MCF 10A (cell line): ENCODE data around the gene HMGB1. TPM values are rescaled to one million over a fixed set of nuclear protein-coding genes. Genes with fewer than 3 reads are reported as not detected.

Source experiments
- BruUV-seq: library from RNA; stranded (reverse); fragments of 400-500 nt; replicated peaks from 2 replicates; lab custom pipeline; 2021; lab: Mats Ljungman, UMichigan
- CTCF ChIA-PET: fragments of 300-600 bp; sonication (Branson Sonifier 250); formaldehyde crosslinking; extraction: SDS; loops from one replicate; lab custom pipeline; 2021; ENCODE audit warnings: antibody characterized with exemption, inconsistent platforms; lab: Yijun Ruan, JAX
- POLR2A ChIA-PET: fragments of 300-600, 350-650 bp; sonication (Branson Sonifier 250); formaldehyde crosslinking; extraction: SDS; loops from one replicate; lab custom pipeline; 2020; ENCODE audit warnings: antibody characterized with exemption, inconsistent platforms; lab: Yijun Ruan, JAX
- DNase-seq: peaks from one replicate; pipeline ENCODE4 v3.0.0-alpha.2; 2018; ENCODE audit not compliant: unreplicated experiment
- H3K27ac Mint-ChIP-seq: one replicate; pipeline ENCODE4 v1.8.0; 2022; ENCODE audit warnings: mild to moderate bottlenecking, low read depth, mixed read lengths; ENCODE audit not compliant: unreplicated experiment
- H3K27me3 Mint-ChIP-seq: one replicate; pipeline ENCODE4 v1.8.0; 2022; ENCODE audit warnings: mixed read lengths; ENCODE audit not compliant: insufficient read depth, unreplicated experiment
- H3K36me3 Mint-ChIP-seq: one replicate; pipeline ENCODE4 v1.8.0; 2022; ENCODE audit warnings: mild to moderate bottlenecking, moderate library complexity, mixed read lengths; ENCODE audit not compliant: insufficient read depth, unreplicated experiment
- H3K4me1 Mint-ChIP-seq: one replicate; pipeline ENCODE4 v1.8.0; 2022; ENCODE audit warnings: mixed read lengths; ENCODE audit not compliant: insufficient read depth, unreplicated experiment
- H3K4me3 Mint-ChIP-seq: one replicate; pipeline ENCODE4 v1.8.0; 2022; ENCODE audit warnings: mild to moderate bottlenecking, moderate library complexity, mixed read lengths; ENCODE audit not compliant: unreplicated experiment
- H3K9me3 Mint-ChIP-seq: one replicate; pipeline ENCODE4 v1.8.0; 2022; ENCODE audit warnings: mixed read lengths; ENCODE audit not compliant: unreplicated experiment
- CTCF ChIP-seq: fragments of 200-600 bp; IDR thresholded peaks from one replicate; pipeline ENCODE4 v1.8.0; 2022; ENCODE audit warnings: antibody characterized with exemption, mild to moderate bottlenecking; ENCODE audit not compliant: unreplicated experiment
- intact Hi-C: fragments of 100-400 bp; cut with micrococcal nuclease; formaldehyde crosslinking; loops from 2 replicates; pipeline ENCODE4 v1.14.1; 2022
- total RNA-seq: library from RNA; stranded (reverse); gene quantifications from 2 replicates; pipeline ENCODE4 v1.2.3, GENCODE V29; 2022

HMGB1 gene
- total RNA-seq, 1 experiment from 2014 or later, result 302 TPM

- no peak for TF ChIP-seq CTCF
- POLR2A ChIA-PET, result interaction anchor here (1.9 kb wide), 1 partner anchor 22 kb away, joined by 4 read pairs; no protein-coding TSS in a partner anchor
- BruUV-seq, result no TSS peak
- no peaks in the 10 kb centered on the region for H3K9me3 Mint-ChIP-seq
- intact Hi-C loops, result no loop called here
- H3K36me3 Mint-ChIP-seq, result no peaks in the 10 kb centered on the region
- no peak overlapping the region for H3K4me3 Mint-ChIP-seq
- DNase-seq, result no peak
- H3K27me3 Mint-ChIP-seq, result no peaks in the 10 kb centered on the region
- CTCF ChIA-PET, result interaction anchor here (0.5 to 0.7 kb wide), 2 partner anchors 20 to 50 kb away, joined by 3 to 4 read pairs; no protein-coding TSS in a partner anchor
- H3K27ac Mint-ChIP-seq, result no peak overlapping the region
- H3K4me1 Mint-ChIP-seq, result no peaks in the 10 kb centered on the region
Measured at GRCh38 chr13:30486230-30487074, 20.7 kb upstream of the HMGB1 start.

DNA sequence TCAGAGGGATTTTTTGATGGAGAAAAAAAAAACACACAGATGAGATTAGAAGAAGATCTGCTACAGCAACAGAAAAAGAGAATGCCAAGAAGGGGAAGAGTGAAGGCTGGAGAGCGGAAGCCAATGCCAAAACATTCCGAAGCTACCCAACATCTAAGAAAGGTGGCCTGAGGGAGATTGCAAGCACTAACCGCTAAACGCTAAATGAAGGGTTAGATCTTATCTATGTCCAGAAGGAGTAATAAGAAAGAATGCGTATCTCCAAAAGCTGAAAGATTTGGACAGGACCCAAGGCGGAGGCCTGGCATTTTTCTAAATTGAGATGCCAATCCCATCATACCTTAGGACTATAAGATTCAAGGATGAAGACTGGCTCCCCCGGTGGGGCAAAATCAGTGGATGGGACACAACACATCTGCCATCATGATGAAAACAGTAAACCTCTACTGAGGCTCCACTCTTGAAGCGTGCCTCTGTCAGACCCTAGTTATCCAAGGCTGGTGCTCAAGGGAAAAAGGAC lies 15.6 kb upstream of the HMGB1 start:
- no TSS peak for BruUV-seq
- POLR2A ChIA-PET, result no interaction called here
- H3K9me3 Mint-ChIP-seq, result no peaks in the 10 kb centered on the region
- no peaks in the 10 kb centered on the region for H3K36me3 Mint-ChIP-seq
- TF ChIP-seq CTCF, result no peak
- no peak overlapping the region for H3K27ac Mint-ChIP-seq
- CTCF ChIA-PET, result interaction anchor here (0.7 kb wide), 1 partner anchor 673 kb away, joined by 3 read pairs; no protein-coding TSS in a partner anchor
- no peaks in the 10 kb centered on the region for H3K4me1 Mint-ChIP-seq
- intact Hi-C loops, result no loop called here
- no peak for DNase-seq
- H3K4me3 Mint-ChIP-seq, result no peak overlapping the region
- no peaks in the 10 kb centered on the region for H3K27me3 Mint-ChIP-seq

- Mint-ChIP-seq H3K9me3 (no peaks in the 10 kb centered on the region), H3K36me3 (no peaks in the 10 kb centered on the region), H3K4me3 (no peak overlapping the region), H3K27ac (no peak overlapping the region), H3K4me1 (no peaks in the 10 kb centered on the region), H3K27me3 (no peaks in the 10 kb centered on the region)
- intact Hi-C loops, result no loop called here
- no peak for TF ChIP-seq CTCF
- no peak for DNase-seq
- ChIA-PET CTCF (no interaction called here), POLR2A (no interaction called here)
- BruUV-seq, result no TSS peak
Measured at GRCh38 chr13:30480292-30480950, 14.7 kb upstream of the HMGB1 start.

GRCh38 chr13:30479883-30480219 lies 14.1 kb upstream of the HMGB1 start:
- no peaks in the 10 kb centered on the region for H3K27me3 Mint-ChIP-seq
- no peak for TF ChIP-seq CTCF
- H3K4me3 Mint-ChIP-seq, result no peak overlapping the region
- POLR2A ChIA-PET, result interaction anchor here (1.4 kb wide), 1 partner anchor 12 kb away, joined by 6 read pairs; no protein-coding TSS in a partner anchor
- no peak overlapping the region for H3K27ac Mint-ChIP-seq
- no peak for DNase-seq
- H3K4me1 Mint-ChIP-seq, result no peaks in the 10 kb centered on the region
- intact Hi-C loops, result no loop called here
- CTCF ChIA-PET, result interaction anchor here (0.6 to 0.8 kb wide), 3 partner anchors 33 to 570 kb away, joined by 3 to 4 read pairs (median 3); no protein-coding TSS in a partner anchor
- H3K36me3 Mint-ChIP-seq, result no peaks in the 10 kb centered on the region
- H3K9me3 Mint-ChIP-seq, result no peaks in the 10 kb centered on the region
- no TSS peak for BruUV-seq
